Measurements from ENCODE around the gene ACP3.

ACP3 gene

GRCh38 chr3:132317229-132317948 lies at the start of gene ACP3:
Gene ACP3 (plus strand): TSS chr3:132317407. CDS start chr3:132317457, 50 bp downstream.
- Histone ChIP-seq H3K36me3 (ENCODE audit: insufficient read depth, low read length) (no peaks in the 10 kb centered on the region), H3K9me3 (ENCODE audit: control insufficient read depth, insufficient read depth, low read length) (no peaks in the 10 kb centered on the region), H3K4me1 (ENCODE audit: insufficient read depth, low read length) (peaks cover 22% of the 10 kb centered on the region), H3K9ac (ENCODE audit: low read depth, low read length) (no peak within 1 kb of the TSS)

GRCh38 chr3:132268956-132269355 lies 48.3 kb upstream of the ACP3 start:
- Histone ChIP-seq H3K4me1 (ENCODE audit: insufficient read depth, low read length) (no peaks in the 10 kb centered on the region; the same call in 1 of the 2 replicates), H3K36me3 (ENCODE audit: insufficient read depth, low read length) (no peaks in the 10 kb centered on the region), H3K9ac (ENCODE audit: low read depth, low read length) (no peak overlapping the region), H3K9me3 (ENCODE audit: control insufficient read depth, insufficient read depth, low read length) (no peaks in the 10 kb centered on the region)

GRCh38 chr3:132273036-132273435 lies 44.2 kb upstream of the ACP3 start:
- Histone ChIP-seq H3K4me1 (ENCODE audit: insufficient read depth, low read length) (no peaks in the 10 kb centered on the region; the same call in 1 of the 2 replicates), H3K9ac (ENCODE audit: low read depth, low read length) (no peak overlapping the region), H3K36me3 (ENCODE audit: insufficient read depth, low read length) (no peaks in the 10 kb centered on the region), H3K9me3 (ENCODE audit: control insufficient read depth, insufficient read depth, low read length) (peaks cover 3% of the 10 kb centered on the region; the same call in 1 of the 2 replicates)

GRCh38 chr3:132276228-132276906 lies 40.8 kb upstream of the ACP3 start:
- Histone ChIP-seq H3K4me1 (ENCODE audit: insufficient read depth, low read length) (no peaks in the 10 kb centered on the region), H3K9me3 (ENCODE audit: control insufficient read depth, insufficient read depth, low read length) (peaks cover 11% of the 10 kb centered on the region; the same call in 1 of the 2 replicates), H3K9ac (ENCODE audit: low read depth, low read length) (no peak overlapping the region), H3K36me3 (ENCODE audit: insufficient read depth, low read length) (no peaks in the 10 kb centered on the region)

- H3K9me3 ChIP-seq (ENCODE audit: control insufficient read depth, insufficient read depth, low read length), result peaks cover 11% of the 10 kb centered on the region; the same call in 1 of the 2 replicates
- H3K36me3 ChIP-seq (ENCODE audit: insufficient read depth, low read length), result no peaks in the 10 kb centered on the region
- H3K4me1 ChIP-seq (ENCODE audit: insufficient read depth, low read length), result peaks cover 10% of the 10 kb centered on the region
- no peak overlapping the region for H3K9ac ChIP-seq (ENCODE audit: low read depth, low read length)
Observed at GRCh38 chr3:132279030-132279429, 38.2 kb upstream of the ACP3 start.

- no peaks in the 10 kb centered on the region for H3K36me3 ChIP-seq (ENCODE audit: insufficient read depth, low read length)
- 0 out of 2 replicates have a peak, but pooled peaks cover 5% of the 10 kb centered on the region for H3K9me3 ChIP-seq (ENCODE audit: control insufficient read depth, insufficient read depth, low read length)
- peaks cover 22% of the 10 kb centered on the region for H3K4me1 ChIP-seq (ENCODE audit: insufficient read depth, low read length)
- H3K9ac ChIP-seq (ENCODE audit: low read depth, low read length), result no peak overlapping the region
Observed at GRCh38 chr3:132283440-132283839, 33.8 kb upstream of the ACP3 start.

GRCh38 chr3:132283916-132284405 lies 33.2 kb upstream of the ACP3 start:
- no peak overlapping the region; the same call in 1 of the 2 replicates for H3K9ac ChIP-seq (ENCODE audit: low read depth, low read length)
- no peaks in the 10 kb centered on the region for H3K36me3 ChIP-seq (ENCODE audit: insufficient read depth, low read length)
- 0 out of 2 replicates have a peak, but pooled peaks cover 4% of the 10 kb centered on the region for H3K9me3 ChIP-seq (ENCODE audit: control insufficient read depth, insufficient read depth, low read length)
- H3K4me1 ChIP-seq (ENCODE audit: insufficient read depth, low read length), result peaks cover 22% of the 10 kb centered on the region

GRCh38 chr3:132284781-132285619 lies 32.2 kb upstream of the ACP3 start:
- H3K9me3 ChIP-seq (ENCODE audit: control insufficient read depth, insufficient read depth, low read length), result no peaks in the 10 kb centered on the region
- H3K36me3 ChIP-seq (ENCODE audit: insufficient read depth, low read length), result no peaks in the 10 kb centered on the region
- peak overlapping the region; percentile 52 for H3K9ac ChIP-seq (ENCODE audit: low read depth, low read length)
- peaks cover 22% of the 10 kb centered on the region for H3K4me1 ChIP-seq (ENCODE audit: insufficient read depth, low read length)

GRCh38 chr3:132285620-132285945 lies 31.6 kb upstream of the ACP3 start:
- peaks cover 22% of the 10 kb centered on the region for H3K4me1 ChIP-seq (ENCODE audit: insufficient read depth, low read length)
- peak overlapping the region; percentile 52 for H3K9ac ChIP-seq (ENCODE audit: low read depth, low read length)
- no peaks in the 10 kb centered on the region for H3K9me3 ChIP-seq (ENCODE audit: control insufficient read depth, insufficient read depth, low read length)
- H3K36me3 ChIP-seq (ENCODE audit: insufficient read depth, low read length), result no peaks in the 10 kb centered on the region

- Histone ChIP-seq H3K9me3 (ENCODE audit: control insufficient read depth, insufficient read depth, low read length) (no peaks in the 10 kb centered on the region), H3K4me1 (ENCODE audit: insufficient read depth, low read length) (peaks cover 22% of the 10 kb centered on the region)
Observed at GRCh38 chr3:132286035-132286434, 31.2 kb upstream of the ACP3 start.

GRCh38 chr3:132288357-132288756 lies 28.9 kb upstream of the ACP3 start:
- Histone ChIP-seq H3K36me3 (ENCODE audit: insufficient read depth, low read length) (no peaks in the 10 kb centered on the region), H3K9ac (ENCODE audit: low read depth, low read length) (no peak overlapping the region), H3K4me1 (ENCODE audit: insufficient read depth, low read length) (peaks cover 19% of the 10 kb centered on the region), H3K9me3 (ENCODE audit: control insufficient read depth, insufficient read depth, low read length) (no peaks in the 10 kb centered on the region)

More at GRCh38 chr3:132286035-132286434, 31.2 kb upstream of the ACP3 start:
- no peak overlapping the region for H3K9ac ChIP-seq (ENCODE audit: low read depth, low read length)
- H3K36me3 ChIP-seq (ENCODE audit: insufficient read depth, low read length), result no peaks in the 10 kb centered on the region

- H3K36me3 ChIP-seq (ENCODE audit: insufficient read depth, low read length), result no peaks in the 10 kb centered on the region
- no peak overlapping the region for H3K9ac ChIP-seq (ENCODE audit: low read depth, low read length)
- peaks cover 11% of the 10 kb centered on the region for H3K4me1 ChIP-seq (ENCODE audit: insufficient read depth, low read length)
- no peaks in the 10 kb centered on the region for H3K9me3 ChIP-seq (ENCODE audit: control insufficient read depth, insufficient read depth, low read length)
Observed at GRCh38 chr3:132289316-132289715, 27.9 kb upstream of the ACP3 start.

GRCh38 chr3:132290833-132291232 lies 26.4 kb upstream of the ACP3 start:
- no peaks in the 10 kb centered on the region for H3K9me3 ChIP-seq (ENCODE audit: control insufficient read depth, insufficient read depth, low read length)
- H3K36me3 ChIP-seq (ENCODE audit: insufficient read depth, low read length), result no peaks in the 10 kb centered on the region

GRCh38 chr3:132292042-132292441 lies 25.2 kb upstream of the ACP3 start:
- H3K9me3 ChIP-seq (ENCODE audit: control insufficient read depth, insufficient read depth, low read length), result no peaks in the 10 kb centered on the region
- H3K4me1 ChIP-seq (ENCODE audit: insufficient read depth, low read length), result no peaks in the 10 kb centered on the region
- no peaks in the 10 kb centered on the region for H3K36me3 ChIP-seq (ENCODE audit: insufficient read depth, low read length)
- H3K9ac ChIP-seq (ENCODE audit: low read depth, low read length), result no peak overlapping the region

More at GRCh38 chr3:132290833-132291232, 26.4 kb upstream of the ACP3 start:
- Histone ChIP-seq H3K4me1 (ENCODE audit: insufficient read depth, low read length) (0 out of 2 replicates have a peak, but pooled peaks cover 6% of the 10 kb centered on the region), H3K9ac (ENCODE audit: low read depth, low read length) (no peak overlapping the region)
